Measurements from ENCODE around the gene PALB2.

PALB2 gene

DNA sequence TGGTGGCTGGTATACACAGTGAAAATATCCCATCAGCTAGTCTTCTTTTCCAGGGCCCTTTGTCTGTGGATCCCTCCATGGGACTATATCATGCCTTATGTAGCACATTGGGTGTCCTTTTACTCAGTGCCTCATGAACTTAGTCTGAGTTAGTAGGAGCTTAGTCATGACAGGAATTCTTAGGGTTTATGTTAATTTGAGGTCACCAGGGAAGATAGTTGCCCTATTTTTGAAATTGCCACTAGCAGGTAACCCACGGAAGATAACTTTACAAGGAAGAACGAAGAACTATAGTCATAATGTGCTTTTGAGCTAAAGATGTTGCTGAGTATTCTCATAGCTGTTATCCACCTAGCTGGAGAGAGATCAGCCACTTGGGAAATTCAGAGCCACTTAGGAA is 22.8 kb upstream of the PALB2 start:
- H4K20me1 ChIP-seq (ENCODE audit: insufficient read depth) = no peaks in the 10 kb centered on the region
- no peak overlapping the region for H3K27ac ChIP-seq
- H3K9ac ChIP-seq = no peak overlapping the region
- H3K79me2 ChIP-seq (ENCODE audit: insufficient read depth, low read depth) = no peaks in the 10 kb centered on the region
- H3K36me3 ChIP-seq (ENCODE audit: insufficient read depth) = peaks cover 7% of the 10 kb centered on the region; the same call in 1 of the 2 replicates
- no peaks in the 10 kb centered on the region for H3K27me3 ChIP-seq (ENCODE audit: insufficient read depth, low read depth)
- H2AFZ ChIP-seq (ENCODE audit: low read depth) = no peak overlapping the region
- no peak for TF ChIP-seq CTCF (conservative IDR thresholded peaks at IDR 0.05; ENCODE audit: low read depth, low read length)
- no peak overlapping the region for H3K4me3 ChIP-seq (IDR thresholded peaks at IDR 0.05; ENCODE audit: insufficient read depth, low read depth, low read length)
- H3K4me1 ChIP-seq (ENCODE audit: low read depth, poor library complexity, severe bottlenecking) = no peaks in the 10 kb centered on the region
- H3K4me2 ChIP-seq = no peak overlapping the region

DNA sequence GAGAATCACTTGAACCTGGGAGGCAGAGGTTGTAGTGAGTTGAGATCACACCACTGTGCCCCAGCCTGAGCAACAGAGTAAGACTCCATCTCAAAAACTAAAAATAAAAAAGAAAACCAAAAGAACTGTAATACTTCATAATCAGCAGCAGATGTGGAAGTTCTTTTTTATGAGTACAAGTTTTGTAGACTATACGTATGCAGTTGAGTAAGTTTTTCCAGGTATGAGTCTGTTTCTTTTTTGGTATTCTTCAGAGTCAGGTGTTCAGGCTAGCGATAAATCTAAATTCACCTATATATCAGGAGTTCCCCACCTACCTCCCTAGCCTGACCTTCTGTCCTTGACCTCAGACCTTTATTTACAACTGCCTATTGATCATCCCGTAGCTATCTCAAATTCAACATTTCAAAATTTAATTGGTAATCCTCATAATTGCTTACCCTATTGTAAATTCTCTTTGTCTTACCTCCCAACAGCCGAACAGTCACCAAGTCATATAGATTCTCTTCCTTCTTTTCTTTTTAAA is 10.9 kb upstream of the PALB2 start:
- Histone ChIP-seq H3K9ac (no peak overlapping the region), H3K36me3 (ENCODE audit: insufficient read depth) (0 out of 2 replicates have a peak, but pooled peaks cover 8% of the 10 kb centered on the region), H3K79me2 (ENCODE audit: insufficient read depth, low read depth) (peaks cover 23% of the 10 kb centered on the region), H2AFZ (ENCODE audit: low read depth) (no peak overlapping the region), H3K4me2 (no peak overlapping the region), H3K27ac (no peak overlapping the region), H3K27me3 (ENCODE audit: insufficient read depth, low read depth) (no peaks in the 10 kb centered on the region), H3K4me3 (IDR thresholded peaks at IDR 0.05; ENCODE audit: insufficient read depth, low read depth, low read length) (no peak overlapping the region), H3K4me1 (ENCODE audit: low read depth, poor library complexity, severe bottlenecking) (peaks cover 9% of the 10 kb centered on the region), H4K20me1 (ENCODE audit: insufficient read depth) (no peaks in the 10 kb centered on the region)
- TF ChIP-seq CTCF (conservative IDR thresholded peaks at IDR 0.05; ENCODE audit: low read depth, low read length) = no peak

DNA sequence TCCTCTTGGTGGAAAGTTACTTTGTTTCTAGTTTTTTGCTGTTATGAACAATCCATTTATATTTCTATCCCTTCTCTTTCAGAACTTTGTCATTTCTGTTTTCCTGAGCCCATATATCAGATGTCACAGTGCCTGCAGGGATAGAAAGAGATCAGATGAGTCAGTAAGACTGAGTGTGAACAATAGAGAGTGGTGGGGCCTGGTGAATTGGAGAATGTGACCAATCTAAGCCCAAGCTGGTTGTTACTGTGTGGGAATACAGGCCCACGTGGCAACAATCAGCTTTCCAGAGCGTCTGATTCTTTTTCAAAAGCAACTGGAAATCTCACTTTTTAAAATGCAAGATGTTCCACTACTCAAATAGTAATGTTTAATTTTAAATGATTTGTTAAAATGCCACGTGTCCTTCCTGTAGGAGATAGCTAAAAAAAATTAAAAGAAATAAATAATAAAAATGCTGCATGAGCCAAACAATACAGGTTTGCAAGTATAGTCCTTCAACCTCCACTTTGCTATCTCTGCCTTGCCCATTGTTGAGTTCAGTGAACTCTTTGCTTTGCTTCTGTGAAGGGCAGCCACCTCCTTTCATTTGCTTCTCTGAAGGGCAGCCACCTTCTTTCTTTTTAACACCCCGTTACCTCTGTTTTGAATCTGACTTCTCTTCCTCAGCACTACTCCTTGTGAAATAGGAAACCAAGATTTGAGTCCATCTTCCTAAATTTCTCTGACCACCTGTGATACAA is 9.7 kb upstream of the PALB2 start:
- no peak for TF ChIP-seq CTCF (conservative IDR thresholded peaks at IDR 0.05; ENCODE audit: low read depth, low read length)
- Histone ChIP-seq H3K36me3 (ENCODE audit: insufficient read depth) (0 out of 2 replicates have a peak, but pooled peaks cover 8% of the 10 kb centered on the region), H3K9ac (no peak overlapping the region), H4K20me1 (ENCODE audit: insufficient read depth) (no peaks in the 10 kb centered on the region), H3K27me3 (ENCODE audit: insufficient read depth, low read depth) (no peaks in the 10 kb centered on the region), H3K4me1 (ENCODE audit: low read depth, poor library complexity, severe bottlenecking) (peaks cover 9% of the 10 kb centered on the region), H3K79me2 (ENCODE audit: insufficient read depth, low read depth) (peaks cover 33% of the 10 kb centered on the region), H3K4me2 (no peak overlapping the region), H2AFZ (ENCODE audit: low read depth) (no peak overlapping the region), H3K4me3 (IDR thresholded peaks at IDR 0.05; ENCODE audit: insufficient read depth, low read depth, low read length) (no peak overlapping the region), H3K27ac (no peak overlapping the region)

GRCh38 chr16:23642246-23642774 is 1.2 kb upstream of the PALB2 start:
- Histone ChIP-seq H3K79me2 (ENCODE audit: insufficient read depth, low read depth) (peaks cover 54% of the 10 kb centered on the region), H3K36me3 (ENCODE audit: insufficient read depth) (peaks cover 6% of the 10 kb centered on the region; the same call in 1 of the 2 replicates), H3K27me3 (ENCODE audit: insufficient read depth, low read depth) (no peaks in the 10 kb centered on the region), H3K4me1 (ENCODE audit: low read depth, poor library complexity, severe bottlenecking) (peaks cover 19% of the 10 kb centered on the region), H3K4me2 (peak overlapping the region; percentile 97; the same call in 1 of the 2 replicates), H3K9ac (no peak overlapping the region), H3K27ac (no peak overlapping the region), H2AFZ (ENCODE audit: low read depth) (no peak overlapping the region), H3K4me3 (IDR thresholded peaks at IDR 0.05; ENCODE audit: insufficient read depth, low read depth, low read length) (no peak overlapping the region), H4K20me1 (ENCODE audit: insufficient read depth) (no peaks in the 10 kb centered on the region)
- TF ChIP-seq CTCF (conservative IDR thresholded peaks at IDR 0.05; ENCODE audit: low read depth, low read length) = no peak
